Neural cell (in vitro differentiated cells): ENCODE results near the gene CHCT1. TPM values are rescaled to one million over a fixed set of nuclear protein-coding genes. Genes with fewer than 3 reads are reported as not detected.

ENCODE experiments used
- H2AFZ ChIP-seq: fragments of 200-600, 300-800 bp; sonication (generic), shearing (Covaris generic); 2 replicates; pipeline ENCODE4 v1.6.0; 2014; ENCODE audit warnings: low read depth, mild to moderate bottlenecking, antibody characterized with exemption, low read length, moderate library complexity
- H3F3A ChIP-seq: fragments of 200-600 bp; shearing (Covaris generic); 2 replicates; pipeline ENCODE4 v1.6.1; 2016; ENCODE audit warnings: mild to moderate bottlenecking, moderate library complexity, mixed read lengths, antibody characterized with exemption, low read length; ENCODE audit not compliant: insufficient read depth, poor library complexity, severe bottlenecking
- H3K27ac ChIP-seq: fragments of 200-600, 300-800 bp; sonication (generic), shearing (Covaris generic); 2 replicates; pipeline ENCODE4 v1.5.1; 2014; ENCODE audit warnings: mild to moderate bottlenecking, low read length, moderate library complexity
- H3K27me3 ChIP-seq: fragments of 300-800, 200-600 bp; sonication (generic), shearing (Covaris generic); 2 replicates; pipeline ENCODE4 v1.6.0; 2014; ENCODE audit warnings: mild to moderate bottlenecking, low read depth, low read length, moderate library complexity; ENCODE audit not compliant: insufficient read depth
- H3K36me3 ChIP-seq: fragments of 300-800, 200-600 bp; sonication (generic), shearing (Covaris generic); 2 replicates; pipeline ENCODE4 v1.5.1; 2014; ENCODE audit warnings: mild to moderate bottlenecking, antibody characterized with exemption, low read length, moderate library complexity; ENCODE audit not compliant: insufficient read depth
- H3K4me2 ChIP-seq: fragments of 300-800, 200-600 bp; sonication (generic), shearing (Covaris generic); 2 replicates; pipeline ENCODE4 v1.6.0; 2014; ENCODE audit warnings: mild to moderate bottlenecking, low read length
- H3K4me3 ChIP-seq: fragments of 300-800, 200-600 bp; sonication (generic), shearing (Covaris generic); 2 replicates; pipeline ENCODE4 v1.5.1; 2014; ENCODE audit warnings: mild to moderate bottlenecking, low read length, moderate library complexity
- H3K79me2 ChIP-seq: fragments of 200-600 bp; shearing (Covaris generic); replicated peaks from 2 replicates; pipeline ENCODE4 v1.6.0; 2014; ENCODE audit warnings: mild to moderate bottlenecking, low read length, moderate library complexity; ENCODE audit not compliant: insufficient read depth
- H3K9ac ChIP-seq: fragments of 300-800, 200-600 bp; sonication (generic), shearing (Covaris generic); 2 replicates; pipeline ENCODE4 v1.6.1; 2016; ENCODE audit warnings: mild to moderate bottlenecking, low read length, mixed read lengths
- H3K9me2 ChIP-seq: fragments of 200-600 bp; shearing (Covaris generic); 2 replicates; pipeline ENCODE4 v1.6.1; 2016; ENCODE audit warnings: mild to moderate bottlenecking, low read length, mixed read lengths; ENCODE audit not compliant: insufficient read depth
- H3K9me3 ChIP-seq: fragments of 200-600, 300-800 bp; sonication (generic), shearing (Covaris generic); 2 replicates; pipeline ENCODE4 v1.6.1; 2016; ENCODE audit warnings: mild to moderate bottlenecking, mixed run types, low read length, moderate library complexity, mixed read lengths
- H4K20me1 ChIP-seq: fragments of 200-600 bp; shearing (Covaris generic); 2 replicates; pipeline ENCODE4 v1.6.1; 2016; ENCODE audit warnings: mild to moderate bottlenecking, mixed run types; ENCODE audit not compliant: insufficient read depth
- EP300 ChIP-seq: fragments of 450-650 bp; conservative IDR thresholded peaks from 2 replicates; pipeline ENCODE4 v1.6.1; 2014; ENCODE audit warnings: antibody characterized with exemption, mild to moderate bottlenecking, moderate library complexity; ENCODE audit not compliant: poor library complexity, severe bottlenecking
- EZH2 ChIP-seq: fragments of 200-600, 300-800 bp; shearing (Covaris generic), sonication (generic); IDR thresholded peaks from 2 replicates; pipeline ENCODE4 v1.6.1; 2014; ENCODE audit warnings: antibody characterized with exemption, low read length, borderline replicate concordance, mild to moderate bottlenecking; ENCODE audit not compliant: insufficient read depth, poor library complexity, severe bottlenecking
- MXI1 ChIP-seq: fragments of 450-650 bp; conservative IDR thresholded peaks from 2 replicates; pipeline ENCODE4 v1.6.1; 2014; ENCODE audit warnings: antibody characterized with exemption, mild to moderate bottlenecking; ENCODE audit not compliant: poor library complexity, severe bottlenecking
- POLR2AphosphoS5 ChIP-seq: IDR thresholded peaks from 2 replicates; pipeline ENCODE4 v1.6.1; 2012
- RAD21 ChIP-seq: fragments of 450-650 bp; conservative IDR thresholded peaks from 2 replicates; pipeline ENCODE4 v1.6.1; 2014; ENCODE audit warnings: antibody characterized with exemption, mild to moderate bottlenecking, moderate library complexity
- SMC3 ChIP-seq: fragments of 450-650 bp; conservative IDR thresholded peaks from 2 replicates; pipeline ENCODE4 v1.6.1; 2014; ENCODE audit warnings: antibody characterized with exemption, mild to moderate bottlenecking, moderate library complexity; ENCODE audit not compliant: poor library complexity
- TAF1 ChIP-seq: IDR thresholded peaks from 2 replicates; pipeline ENCODE4 v1.6.1; 2012; ENCODE audit warnings: low read depth
- polyA plus RNA-seq: library from polyadenylated mRNA; depleted of rRNA; stranded (reverse); fragments of >200 nt; gene quantifications from 2 replicates; pipeline ENCODE4 v1.2.3, GENCODE V29; 2014
- TF ChIP-seq, protein P1 (sequence below): fragments of 450-650 bp; IDR thresholded peaks from 2 replicates; pipeline ENCODE4 v1.5.1; 2014; ENCODE audit warnings: antibody characterized with exemption, mild to moderate bottlenecking, moderate library complexity; ENCODE audit not compliant: poor library complexity, severe bottlenecking
- TF ChIP-seq, protein P2 (sequence below): IDR thresholded peaks from 2 replicates; pipeline ENCODE4 v1.6.1; 2012; ENCODE audit warnings: borderline replicate concordance

Gene CHCT1
- polyA plus RNA-seq, 1 donor from 2014 or later, result not detected

DNA sequence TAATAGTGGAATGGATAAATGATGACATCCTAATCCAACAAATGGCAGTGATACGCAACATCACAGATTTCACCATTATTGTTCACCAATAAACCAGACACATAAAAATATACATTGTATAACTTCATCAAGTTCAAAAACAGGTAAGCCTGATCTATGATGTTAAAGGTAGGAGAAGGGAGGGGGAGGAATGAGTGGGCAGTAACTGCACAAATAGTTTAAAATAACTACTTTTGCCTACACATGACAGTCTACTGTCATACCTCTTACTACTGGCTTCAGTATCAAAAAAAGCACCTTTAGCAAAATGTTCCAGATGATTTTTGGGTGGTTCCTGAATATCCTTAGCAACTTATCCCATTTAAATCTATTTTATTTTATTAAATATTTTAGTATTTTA is 28.8 kb downstream of the CHCT1 start:
- Histone ChIP-seq H3K36me3 (peaks cover 11% of the 10 kb centered on the region), H3K4me2 (no peak overlapping the region), H3K4me3 (no peak overlapping the region), H3F3A (no peaks in the 10 kb centered on the region), H3K27ac (no peak overlapping the region), H4K20me1 (no peaks in the 10 kb centered on the region), H3K27me3 (no peaks in the 10 kb centered on the region), H2AFZ (no peak overlapping the region), H3K9ac (no peak overlapping the region), H3K79me2 (no peaks in the 10 kb centered on the region), H3K9me2 (no peaks in the 10 kb centered on the region), H3K9me3 (no peaks in the 10 kb centered on the region)
- TF ChIP-seq EP300 (no peak), TAF1 (no peak), POLR2AphosphoS5 (no peak), MXI1 (no peak), EZH2 (no peak), SMC3 (no peak), RAD21 (no peak)
- TF ChIP-seq, protein P1, sequence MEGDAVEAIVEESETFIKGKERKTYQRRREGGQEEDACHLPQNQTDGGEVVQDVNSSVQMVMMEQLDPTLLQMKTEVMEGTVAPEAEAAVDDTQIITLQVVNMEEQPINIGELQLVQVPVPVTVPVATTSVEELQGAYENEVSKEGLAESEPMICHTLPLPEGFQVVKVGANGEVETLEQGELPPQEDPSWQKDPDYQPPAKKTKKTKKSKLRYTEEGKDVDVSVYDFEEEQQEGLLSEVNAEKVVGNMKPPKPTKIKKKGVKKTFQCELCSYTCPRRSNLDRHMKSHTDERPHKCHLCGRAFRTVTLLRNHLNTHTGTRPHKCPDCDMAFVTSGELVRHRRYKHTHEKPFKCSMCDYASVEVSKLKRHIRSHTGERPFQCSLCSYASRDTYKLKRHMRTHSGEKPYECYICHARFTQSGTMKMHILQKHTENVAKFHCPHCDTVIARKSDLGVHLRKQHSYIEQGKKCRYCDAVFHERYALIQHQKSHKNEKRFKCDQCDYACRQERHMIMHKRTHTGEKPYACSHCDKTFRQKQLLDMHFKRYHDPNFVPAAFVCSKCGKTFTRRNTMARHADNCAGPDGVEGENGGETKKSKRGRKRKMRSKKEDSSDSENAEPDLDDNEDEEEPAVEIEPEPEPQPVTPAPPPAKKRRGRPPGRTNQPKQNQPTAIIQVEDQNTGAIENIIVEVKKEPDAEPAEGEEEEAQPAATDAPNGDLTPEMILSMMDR, result no peak
- TF ChIP-seq, protein P2, sequence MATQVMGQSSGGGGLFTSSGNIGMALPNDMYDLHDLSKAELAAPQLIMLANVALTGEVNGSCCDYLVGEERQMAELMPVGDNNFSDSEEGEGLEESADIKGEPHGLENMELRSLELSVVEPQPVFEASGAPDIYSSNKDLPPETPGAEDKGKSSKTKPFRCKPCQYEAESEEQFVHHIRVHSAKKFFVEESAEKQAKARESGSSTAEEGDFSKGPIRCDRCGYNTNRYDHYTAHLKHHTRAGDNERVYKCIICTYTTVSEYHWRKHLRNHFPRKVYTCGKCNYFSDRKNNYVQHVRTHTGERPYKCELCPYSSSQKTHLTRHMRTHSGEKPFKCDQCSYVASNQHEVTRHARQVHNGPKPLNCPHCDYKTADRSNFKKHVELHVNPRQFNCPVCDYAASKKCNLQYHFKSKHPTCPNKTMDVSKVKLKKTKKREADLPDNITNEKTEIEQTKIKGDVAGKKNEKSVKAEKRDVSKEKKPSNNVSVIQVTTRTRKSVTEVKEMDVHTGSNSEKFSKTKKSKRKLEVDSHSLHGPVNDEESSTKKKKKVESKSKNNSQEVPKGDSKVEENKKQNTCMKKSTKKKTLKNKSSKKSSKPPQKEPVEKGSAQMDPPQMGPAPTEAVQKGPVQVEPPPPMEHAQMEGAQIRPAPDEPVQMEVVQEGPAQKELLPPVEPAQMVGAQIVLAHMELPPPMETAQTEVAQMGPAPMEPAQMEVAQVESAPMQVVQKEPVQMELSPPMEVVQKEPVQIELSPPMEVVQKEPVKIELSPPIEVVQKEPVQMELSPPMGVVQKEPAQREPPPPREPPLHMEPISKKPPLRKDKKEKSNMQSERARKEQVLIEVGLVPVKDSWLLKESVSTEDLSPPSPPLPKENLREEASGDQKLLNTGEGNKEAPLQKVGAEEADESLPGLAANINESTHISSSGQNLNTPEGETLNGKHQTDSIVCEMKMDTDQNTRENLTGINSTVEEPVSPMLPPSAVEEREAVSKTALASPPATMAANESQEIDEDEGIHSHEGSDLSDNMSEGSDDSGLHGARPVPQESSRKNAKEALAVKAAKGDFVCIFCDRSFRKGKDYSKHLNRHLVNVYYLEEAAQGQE, result no peak

DNA sequence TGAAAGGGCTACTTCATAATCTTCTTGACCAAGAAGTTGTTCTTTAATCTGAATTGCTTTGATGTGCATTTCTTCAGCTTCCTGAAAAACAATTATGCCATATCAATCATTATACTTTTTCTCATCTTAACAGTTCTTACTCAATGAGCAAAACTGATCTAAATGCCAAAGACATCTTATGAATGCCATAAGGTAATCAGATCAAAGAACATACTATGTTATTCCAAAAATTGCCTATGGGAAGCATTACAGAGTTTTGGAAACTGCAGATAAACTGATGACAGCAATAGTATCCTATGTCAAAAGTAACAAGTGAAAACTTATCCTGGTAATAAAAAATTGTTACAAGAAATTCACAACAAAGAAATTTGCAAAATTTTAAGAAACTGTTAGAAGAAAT is 29.7 kb downstream of the CHCT1 start:
- peaks cover 15% of the 10 kb centered on the region for H3K36me3 ChIP-seq

More for the DNA sequence above, 29.7 kb downstream of the CHCT1 start:
- no peak overlapping the region for H2AFZ ChIP-seq
- H3K9ac ChIP-seq, result no peak overlapping the region
- no peak for TF ChIP-seq TAF1
- TF ChIP-seq EP300, result no peak
- no peak for TF ChIP-seq MXI1
- no peak for TF ChIP-seq EZH2
- TF ChIP-seq SMC3, result no peak
- TF ChIP-seq RAD21, result no peak
- TF ChIP-seq, protein P2, result no peak
- TF ChIP-seq, protein P1, result no peak
- no peaks in the 10 kb centered on the region for H3F3A ChIP-seq
- no peaks in the 10 kb centered on the region for H3K27me3 ChIP-seq
- no peaks in the 10 kb centered on the region for H3K9me3 ChIP-seq
- H3K79me2 ChIP-seq, result no peaks in the 10 kb centered on the region
- H3K9me2 ChIP-seq, result no peaks in the 10 kb centered on the region
- H3K4me2 ChIP-seq, result no peak overlapping the region
- no peaks in the 10 kb centered on the region for H4K20me1 ChIP-seq
- H3K27ac ChIP-seq, result no peak overlapping the region
- no peak overlapping the region for H3K4me3 ChIP-seq
